Measurements from ENCODE around the gene RXRA.

RXRA gene

DNA sequence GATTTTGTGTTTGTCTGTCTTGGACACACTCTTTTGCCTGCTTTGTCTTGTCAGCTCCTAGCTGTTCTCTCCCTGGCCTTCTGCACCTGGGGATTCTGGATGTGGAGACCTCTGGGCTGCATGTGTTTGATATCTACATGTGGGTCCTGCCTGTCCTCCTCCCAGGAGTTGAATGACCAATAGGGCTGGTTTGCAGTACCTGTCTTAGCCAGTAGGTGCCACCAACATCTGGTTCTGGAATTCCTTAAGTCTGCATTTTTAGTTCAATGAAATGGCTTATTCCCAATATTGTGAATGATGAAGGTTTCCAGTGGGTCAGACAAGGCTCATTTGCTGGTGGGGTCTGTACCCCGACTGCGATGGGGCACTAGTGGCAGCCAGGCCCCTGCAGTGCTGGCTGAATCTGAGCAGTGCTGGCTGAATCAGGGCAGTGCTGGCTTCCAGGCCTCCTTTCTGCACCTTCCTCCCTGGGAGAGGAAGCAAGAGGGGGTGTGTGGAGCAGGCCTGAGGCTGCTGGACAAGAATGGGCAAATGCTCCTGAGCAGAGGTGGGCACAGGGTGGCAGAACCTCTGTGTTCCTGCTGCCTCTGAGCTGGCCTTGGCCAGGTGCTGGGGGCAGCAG, 73.3 kb downstream of the RXRA start:
- DNase-seq (ENCODE audit: low read depth in 3 of 3), result no peak

DNA sequence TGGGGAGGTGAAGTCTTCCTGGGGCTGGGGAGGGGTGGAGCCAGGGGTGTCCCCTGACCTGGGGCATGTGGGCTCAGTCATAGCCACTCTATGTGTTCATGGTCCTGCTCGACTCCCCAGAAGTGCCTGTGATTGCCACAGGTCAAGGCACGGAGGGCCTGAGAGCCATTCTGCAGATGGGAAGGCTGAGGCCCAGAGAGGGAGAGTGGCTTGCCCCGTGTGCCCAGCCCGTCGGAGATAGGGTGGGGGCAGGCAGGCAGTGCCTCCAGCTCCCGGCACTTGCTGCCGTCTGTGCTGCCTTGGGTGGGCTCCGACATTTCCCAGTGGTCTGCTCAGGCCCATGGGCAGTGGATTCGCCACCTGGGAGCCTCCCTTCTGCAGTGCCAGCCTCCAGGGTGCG, 74.0 kb downstream of the RXRA start:
- no peak for DNase-seq (ENCODE audit: low read depth in 3 of 3)

DNA sequence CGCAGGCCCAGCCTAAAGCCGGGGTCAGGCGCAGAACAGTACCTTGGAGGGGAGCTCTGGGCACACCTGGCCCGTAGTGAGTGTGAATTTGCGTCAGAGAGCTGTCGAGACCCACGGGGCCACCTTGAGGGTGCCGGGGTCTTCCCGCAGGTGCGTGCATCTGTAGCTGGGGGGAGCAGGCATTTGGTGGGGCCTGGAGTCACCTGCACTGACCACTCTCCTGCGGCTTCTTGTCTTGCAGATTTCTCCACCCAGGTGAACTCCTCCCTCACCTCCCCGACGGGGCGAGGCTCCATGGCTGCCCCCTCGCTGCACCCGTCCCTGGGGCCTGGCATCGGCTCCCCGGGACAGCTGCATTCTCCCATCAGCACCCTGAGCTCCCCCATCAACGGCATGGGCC, 75.1 kb downstream of the RXRA start:
- no peak for DNase-seq (ENCODE audit: low read depth in 3 of 3)

DNA sequence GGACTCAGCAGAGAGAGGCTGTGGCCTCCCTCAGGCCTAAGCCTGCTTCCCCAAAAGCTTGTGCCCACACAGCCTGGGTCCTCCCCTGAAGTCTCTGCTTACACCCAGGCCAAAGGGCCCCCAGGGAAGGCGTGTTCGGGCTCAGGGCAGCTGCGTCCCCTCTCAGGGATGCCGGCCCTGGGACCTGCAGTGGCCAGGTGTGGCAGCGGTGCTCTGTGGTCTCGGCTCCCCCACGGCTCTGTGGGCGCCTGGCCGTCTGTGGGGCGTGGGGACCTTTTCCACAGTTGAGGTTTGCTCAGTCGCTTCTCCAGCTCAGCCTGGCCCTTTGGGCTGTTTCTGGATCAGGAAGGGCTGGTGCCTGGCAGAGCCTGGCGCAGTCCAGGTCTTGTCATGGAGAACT, 75.9 kb downstream of the RXRA start:
- DNase-seq (ENCODE audit: low read depth in 3 of 3), result no peak

DNA sequence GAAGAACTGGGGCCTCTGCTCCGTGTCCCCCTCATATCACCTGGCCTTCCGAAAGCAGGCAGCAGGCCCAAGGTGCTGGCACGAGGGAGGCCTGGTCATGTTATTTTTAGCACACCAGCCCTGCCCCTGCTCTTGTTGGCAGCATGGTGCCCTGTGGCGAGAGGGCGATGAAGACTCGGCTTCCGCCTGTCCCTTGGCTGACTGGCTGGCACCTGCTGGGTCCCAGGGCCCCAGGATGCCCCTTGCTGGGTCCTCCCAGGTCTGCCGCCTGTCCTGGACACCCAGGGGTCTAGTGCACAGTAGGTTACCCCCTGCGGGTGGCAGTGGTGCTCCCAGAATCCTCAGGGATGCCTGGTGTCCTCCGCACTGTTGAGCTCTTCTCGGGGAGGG, 77.0 kb downstream of the RXRA start:
- DNase-seq (ENCODE audit: low read depth in 3 of 3), result no peak

DNA sequence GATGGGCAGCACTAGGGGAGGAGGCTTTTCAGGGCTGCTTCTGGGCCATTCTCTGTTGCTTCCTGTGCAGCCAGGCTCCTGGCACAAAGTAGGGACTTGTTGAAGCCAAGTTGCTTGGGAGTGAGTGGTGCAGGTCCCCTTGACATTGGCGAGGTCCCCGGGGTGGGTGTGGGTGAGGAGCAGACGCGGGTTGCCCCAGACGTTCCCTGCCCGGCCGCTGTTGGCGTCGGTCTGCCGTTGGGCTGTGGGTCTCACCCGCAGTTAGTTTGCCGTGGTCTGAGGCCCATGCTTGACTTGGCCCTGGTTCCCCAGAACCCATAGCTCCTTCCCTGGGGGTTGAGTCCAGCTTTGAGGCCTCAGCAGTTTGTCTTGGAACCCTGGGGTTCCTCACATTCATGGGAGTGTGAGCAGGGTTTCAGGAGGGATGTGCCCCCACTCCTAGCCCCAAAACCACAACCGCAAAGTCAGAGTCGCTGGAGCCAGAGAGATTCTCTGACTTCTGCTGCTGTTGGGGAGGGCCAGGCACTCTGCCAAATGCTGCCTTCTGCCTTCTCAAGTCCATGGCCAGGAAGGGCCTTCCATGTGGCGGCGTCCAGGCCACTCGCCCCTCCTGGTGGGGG, 77.5 kb downstream of the RXRA start:
- DNase-seq (ENCODE audit: low read depth in 3 of 3), result no peak

DNA sequence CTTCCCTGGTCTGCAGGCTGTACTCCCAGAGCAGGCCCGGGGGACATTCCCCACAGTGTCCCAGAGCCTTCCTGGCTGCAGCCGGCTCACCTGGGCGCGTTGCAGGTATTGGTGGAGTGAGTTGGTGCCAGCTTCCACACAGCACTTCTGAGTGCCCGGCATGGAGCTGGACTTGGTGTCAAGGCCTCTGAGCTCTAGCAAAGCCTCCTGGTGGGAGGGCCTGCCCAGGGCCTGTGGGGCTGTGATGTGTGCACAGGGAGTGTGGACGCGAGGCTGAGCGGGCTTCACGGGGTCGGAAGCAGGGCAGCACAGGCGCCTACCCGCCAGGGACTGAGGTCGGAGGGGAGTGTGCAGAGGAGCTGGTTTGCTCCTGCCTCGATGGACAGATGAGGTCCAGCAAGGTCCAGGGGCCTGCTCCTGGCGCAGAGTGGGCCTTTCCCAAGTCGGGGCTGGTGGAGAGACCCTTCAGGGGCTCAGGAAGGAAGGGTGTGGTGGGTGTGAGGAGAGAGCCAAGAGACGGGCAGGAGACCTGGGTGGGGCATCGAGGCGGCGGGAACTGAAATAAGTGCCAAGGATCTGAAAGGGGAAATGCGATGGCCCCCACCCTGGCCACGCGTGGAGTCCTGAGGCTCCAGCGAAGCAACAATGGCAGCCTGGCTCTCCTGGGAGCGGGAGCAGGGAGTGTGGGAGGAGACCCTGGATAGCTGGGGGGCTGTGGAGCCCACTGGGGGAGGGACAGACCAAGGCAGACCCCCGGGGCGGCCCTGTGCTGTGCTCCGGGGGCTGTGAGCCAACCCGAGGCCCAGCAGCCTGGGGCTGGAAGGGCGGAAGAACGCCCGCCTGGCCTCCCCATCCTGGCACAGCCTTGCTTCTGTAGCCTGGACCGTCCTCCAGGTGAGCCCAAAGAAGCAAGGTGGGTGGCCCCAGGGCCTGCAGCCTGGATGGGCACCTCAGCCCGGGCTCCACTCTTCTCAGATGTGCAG, 78.4 kb downstream of the RXRA start:
- no peak for DNase-seq (ENCODE audit: low read depth in 3 of 3)

DNA sequence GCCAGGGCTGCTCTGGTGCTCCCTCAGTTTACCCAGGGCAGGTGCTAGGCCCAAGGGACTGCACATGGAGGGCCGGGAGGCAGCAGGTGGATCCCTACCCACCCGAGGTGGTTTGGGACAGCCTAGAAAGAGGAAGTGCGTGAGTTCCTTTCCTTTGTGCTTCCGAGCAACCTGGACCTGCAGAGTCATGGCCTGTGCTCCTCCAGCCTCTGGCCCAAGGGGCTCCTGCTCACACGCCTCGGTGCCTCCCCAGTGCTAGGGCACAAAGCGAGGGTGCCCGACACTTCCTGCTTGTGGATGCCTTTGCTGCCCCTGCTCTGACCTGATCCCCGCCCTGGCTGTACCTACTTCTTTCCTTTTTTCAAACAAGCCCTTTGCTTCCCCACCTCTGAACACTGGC, 79.3 kb downstream of the RXRA start:
- no peak for DNase-seq (ENCODE audit: low read depth in 3 of 3)

DNA sequence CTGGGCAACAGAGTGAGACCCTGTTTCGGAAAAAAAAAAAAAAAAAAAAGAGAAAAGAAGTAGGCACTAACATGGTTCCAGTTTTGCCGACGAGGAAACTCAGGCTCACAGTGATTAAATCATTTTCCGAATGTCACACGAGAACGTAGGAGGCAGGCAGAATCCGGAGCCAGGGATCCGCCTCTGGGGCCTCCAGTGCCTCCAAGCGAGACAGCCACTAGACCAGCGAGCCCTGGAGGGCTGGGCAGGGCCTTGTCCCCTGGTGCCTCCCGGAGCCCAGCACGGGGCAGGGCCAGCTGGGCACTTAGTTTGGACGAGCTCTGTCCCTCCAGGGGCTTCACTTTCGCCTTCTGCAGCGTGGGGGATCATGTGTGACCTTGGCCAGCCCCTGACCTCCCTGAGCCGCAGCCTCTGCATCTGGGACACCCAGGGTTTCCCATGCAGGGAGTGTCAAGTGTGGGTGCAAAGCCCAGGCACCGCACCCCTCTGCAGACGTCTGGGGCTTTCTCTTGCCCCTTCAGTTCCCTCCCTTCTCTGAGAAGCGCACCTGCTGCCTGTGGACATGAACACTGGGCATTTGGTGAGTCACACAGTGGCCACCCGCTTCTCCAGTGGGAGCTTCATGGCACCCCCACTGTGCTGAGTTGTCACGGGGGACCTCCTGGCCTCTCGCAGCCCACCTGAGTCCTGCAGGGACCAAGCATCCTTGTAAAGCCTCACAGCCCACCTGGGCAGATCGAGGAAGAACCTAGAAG, 80.3 kb downstream of the RXRA start:
- DNase-seq (ENCODE audit: low read depth in 3 of 3), result no peak

DNA sequence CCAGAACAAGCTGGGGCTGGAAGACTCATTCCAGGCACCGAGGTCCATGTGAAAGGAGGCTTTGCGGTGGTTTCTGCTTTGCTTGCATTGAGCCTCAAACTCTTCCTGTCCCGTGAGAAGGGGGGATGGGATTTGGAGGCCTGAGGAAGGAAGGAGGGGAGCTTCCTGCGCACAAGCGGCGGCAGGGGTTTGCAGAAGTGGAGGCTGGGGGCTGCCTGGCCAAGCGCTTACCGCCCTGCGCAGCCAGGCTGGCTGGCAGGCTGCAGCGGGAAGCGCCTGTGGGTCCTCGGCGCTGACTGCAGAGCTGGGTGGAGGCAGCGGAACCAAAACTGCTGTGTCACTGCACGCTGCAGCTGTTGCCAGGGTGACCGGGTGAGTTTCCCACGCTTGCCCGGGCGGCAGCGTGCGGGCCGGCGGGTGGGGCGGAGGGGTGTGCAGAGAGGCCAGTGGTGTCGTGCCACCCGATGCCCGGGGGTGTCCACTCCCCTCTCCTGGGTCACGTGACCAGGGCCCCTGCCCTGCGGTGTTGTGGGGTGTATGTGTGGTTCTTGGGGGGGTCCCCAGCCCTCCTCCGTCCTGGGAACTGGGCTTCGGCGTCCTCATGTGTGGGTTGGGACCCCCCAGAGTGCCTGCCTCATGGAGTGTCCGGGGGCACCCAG, 81.0 kb downstream of the RXRA start:
- DNase-seq (ENCODE audit: low read depth in 3 of 3), result peak; percentile 54 to 68 (median 58)

DNA sequence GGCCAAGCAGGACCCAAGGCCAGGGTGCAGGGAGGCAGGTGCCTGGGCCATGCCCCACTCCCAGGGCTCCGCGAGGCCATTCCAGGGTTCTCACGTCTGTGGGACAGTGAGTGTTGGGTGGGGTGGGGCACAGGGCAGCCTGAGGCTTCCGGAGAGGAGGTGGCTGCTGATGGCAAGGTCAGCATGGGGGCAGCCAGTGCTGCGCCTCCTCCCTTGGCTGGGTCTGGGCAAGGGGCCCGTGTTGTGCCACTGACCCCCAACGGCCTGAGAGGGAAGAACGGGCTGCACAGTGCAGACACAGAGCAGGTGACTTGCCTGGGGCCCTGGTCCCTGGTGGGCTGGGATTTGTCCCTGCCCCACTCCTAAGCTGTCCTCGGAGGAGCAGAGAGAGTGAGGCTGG, 82.1 kb downstream of the RXRA start:
- no peak for DNase-seq (ENCODE audit: low read depth in 3 of 3)

DNA sequence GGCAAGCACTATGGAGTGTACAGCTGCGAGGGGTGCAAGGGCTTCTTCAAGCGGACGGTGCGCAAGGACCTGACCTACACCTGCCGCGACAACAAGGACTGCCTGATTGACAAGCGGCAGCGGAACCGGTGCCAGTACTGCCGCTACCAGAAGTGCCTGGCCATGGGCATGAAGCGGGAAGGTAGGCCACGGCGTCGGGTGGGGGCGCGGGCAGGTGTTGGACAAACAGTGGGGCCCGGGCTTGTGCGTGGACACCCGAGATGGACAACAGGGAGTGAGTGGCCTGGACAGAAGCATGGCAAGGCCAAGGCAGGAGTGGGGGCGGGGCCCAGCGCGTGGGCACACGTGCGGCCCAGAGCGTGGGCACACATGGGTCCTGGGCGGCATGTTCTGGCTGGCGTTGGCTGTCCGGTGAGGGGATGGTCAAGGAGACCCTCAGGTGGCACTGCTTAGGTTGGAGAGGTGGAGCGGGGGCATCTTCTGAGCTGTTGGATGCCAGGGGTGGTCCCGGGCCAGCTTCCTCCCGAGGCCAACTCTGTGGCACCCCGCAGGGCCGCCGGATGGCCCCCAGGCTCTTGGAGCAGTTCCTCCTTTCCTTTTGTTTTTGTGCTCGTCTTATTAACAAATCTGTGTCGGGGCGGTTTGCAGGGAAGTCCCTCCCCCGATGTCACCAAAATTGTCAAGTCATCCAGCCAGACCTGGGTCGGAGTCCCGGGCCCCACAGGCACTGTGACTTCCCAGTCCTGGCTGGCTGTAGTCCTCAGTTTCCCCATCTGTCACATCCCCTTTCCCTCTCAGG, 82.9 kb downstream of the RXRA start:
- DNase-seq (ENCODE audit: low read depth in 3 of 3), result no peak

DNA sequence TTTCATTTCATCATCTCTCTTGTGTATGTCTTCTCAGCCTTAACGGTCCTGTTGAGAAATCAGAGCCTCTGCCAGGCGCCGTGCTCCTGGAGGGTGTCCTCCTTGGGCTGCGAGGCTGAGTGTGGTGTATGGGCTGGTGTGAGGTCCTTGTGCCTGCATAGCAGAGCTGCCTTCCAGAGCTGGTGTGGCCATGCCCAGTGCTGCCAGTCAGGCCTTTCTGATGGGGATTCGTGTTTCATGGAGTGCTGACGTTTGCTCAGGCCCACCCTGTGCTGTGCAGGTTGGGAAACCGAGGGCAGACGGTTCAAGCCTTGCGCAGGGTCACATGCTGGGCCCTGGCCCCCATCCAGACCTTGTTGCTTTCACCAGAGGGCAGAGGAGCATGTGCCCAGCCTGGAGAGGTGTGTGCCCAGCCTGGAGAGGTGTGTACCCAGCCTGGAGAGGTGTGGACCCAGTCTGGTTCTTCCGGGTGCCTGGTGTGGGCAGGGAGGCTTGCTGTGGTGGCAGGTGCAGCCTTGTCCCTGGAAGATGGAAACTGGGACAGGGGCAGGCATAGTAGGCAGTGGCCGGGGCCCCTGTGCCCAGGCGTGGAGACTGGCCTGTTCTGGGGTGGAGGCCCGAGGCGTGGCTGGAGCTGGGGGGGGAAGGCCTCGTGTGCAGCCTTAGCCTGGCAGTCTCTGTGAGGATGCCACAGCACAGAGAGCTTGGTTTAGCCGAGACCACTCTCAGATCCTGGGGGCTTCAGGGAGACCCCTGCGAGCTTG, 84.0 kb downstream of the RXRA start:
- no peak for DNase-seq (ENCODE audit: low read depth in 3 of 3)

DNA sequence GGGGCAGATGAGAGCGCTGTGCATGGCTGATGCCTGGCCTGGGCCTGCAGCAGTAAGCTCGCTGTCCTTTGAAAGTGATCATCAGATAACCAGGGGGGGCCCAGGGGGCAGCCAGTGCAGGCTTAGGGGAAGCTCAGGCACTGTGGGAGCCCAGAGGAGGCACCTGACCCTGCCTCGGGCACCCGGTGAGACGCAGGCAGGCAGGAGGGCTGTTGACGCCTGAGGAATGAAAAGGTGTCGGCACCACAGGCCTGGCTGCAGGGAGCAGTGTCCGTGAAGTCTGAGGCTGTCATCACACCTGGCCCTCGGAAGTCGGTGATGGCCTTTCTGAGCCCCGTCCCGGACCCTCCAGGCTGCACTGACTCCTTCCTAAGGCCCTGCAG, 84.6 kb downstream of the RXRA start:
- no peak for DNase-seq (ENCODE audit: low read depth in 3 of 3)

DNA sequence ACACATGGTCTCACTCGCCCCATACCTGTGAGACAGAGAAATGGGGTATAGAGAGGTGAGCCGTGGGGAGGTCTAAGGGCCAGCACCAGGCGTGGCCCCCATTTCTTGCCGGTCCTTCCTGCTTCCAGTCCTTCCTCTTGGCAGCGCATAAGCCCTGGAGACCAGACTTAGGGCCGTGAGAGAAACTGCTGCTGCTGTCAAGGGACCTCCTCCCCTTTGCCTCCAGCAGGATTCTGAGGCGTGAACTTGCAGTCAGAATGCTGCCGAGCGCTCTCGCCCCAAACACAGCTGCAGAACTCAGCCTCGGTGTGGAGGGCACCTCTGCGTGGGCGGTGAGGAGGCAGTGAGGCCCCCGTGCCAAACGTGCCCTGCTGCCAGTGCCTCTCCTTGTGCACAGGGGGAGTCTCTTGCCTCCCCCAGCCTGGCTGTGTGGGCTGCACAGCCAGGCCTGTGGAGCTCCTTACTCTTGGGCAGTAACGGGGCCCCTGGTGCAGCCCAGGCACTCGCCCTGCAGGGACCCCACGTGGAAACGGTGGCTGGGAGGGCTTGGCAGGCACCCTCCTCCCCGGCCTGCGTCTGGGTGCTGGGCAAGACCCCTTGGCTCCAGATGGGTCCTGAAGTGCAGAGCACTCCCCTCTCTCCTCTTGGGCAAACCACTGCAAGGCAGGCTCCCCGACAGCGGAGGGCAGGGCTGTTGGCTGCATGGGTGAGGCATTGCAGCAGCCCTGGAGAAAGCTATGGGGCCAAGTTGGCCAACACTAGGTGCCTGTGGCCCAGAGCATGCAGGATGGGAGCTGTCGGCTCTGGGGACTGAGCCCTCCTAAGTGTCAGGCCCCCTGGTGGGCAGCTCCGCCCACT, 85.4 kb downstream of the RXRA start:
- no peak for DNase-seq (ENCODE audit: low read depth in 3 of 3)

DNA sequence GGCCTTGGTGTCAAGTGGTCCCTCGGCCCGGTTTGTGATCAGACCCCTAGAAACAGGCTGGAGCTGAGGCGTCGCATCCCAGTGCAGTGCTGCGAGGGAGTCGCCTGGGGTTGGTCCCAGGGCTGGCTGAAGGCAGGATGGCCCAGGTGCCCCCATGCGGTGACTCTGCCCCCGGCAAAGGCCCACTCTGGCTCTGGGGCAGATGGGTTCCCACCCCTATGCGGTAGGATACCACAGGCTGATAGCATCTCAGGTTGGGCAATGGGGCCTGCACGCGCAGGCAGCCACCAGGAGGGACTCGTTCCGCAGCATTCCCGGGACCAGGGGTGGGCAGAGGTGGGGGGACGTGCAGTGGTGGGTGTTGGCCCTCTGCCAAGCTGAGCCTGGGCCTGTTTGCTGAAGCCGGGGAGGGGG, 86.0 kb downstream of the RXRA start:
- no peak for DNase-seq (ENCODE audit: low read depth in 3 of 3)

DNA sequence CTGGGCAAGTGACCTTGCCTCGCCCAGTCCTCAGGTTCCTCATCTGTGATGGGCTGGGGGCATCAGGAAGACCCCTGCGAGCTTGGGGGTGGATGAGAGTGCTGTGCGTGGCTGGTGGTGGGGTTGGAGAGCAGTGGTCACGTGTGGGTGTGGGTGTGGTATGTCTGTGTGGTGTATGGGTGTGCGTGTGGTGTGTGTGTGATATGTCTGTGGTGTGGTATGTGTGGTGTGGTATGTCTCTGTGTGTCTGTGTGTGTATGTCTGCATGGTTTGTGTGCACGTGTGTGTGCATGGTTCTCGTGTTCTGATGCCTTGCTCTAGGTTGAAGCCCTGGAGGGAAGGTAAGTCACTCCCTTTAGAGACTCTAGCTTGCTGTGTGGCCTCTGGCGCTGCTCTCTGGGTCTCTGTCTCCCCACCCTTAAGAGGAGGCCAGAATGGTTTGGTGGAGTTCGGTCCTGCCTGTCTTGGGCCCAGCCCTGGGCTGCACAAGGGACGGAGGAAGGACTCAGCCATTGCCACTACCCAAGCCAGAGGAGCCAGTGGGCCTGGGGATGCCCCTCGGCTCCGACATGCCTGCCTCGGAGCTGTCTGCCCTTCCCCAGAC, 87.0 kb downstream of the RXRA start:
- DNase-seq (ENCODE audit: low read depth in 3 of 3), result no peak

DNA sequence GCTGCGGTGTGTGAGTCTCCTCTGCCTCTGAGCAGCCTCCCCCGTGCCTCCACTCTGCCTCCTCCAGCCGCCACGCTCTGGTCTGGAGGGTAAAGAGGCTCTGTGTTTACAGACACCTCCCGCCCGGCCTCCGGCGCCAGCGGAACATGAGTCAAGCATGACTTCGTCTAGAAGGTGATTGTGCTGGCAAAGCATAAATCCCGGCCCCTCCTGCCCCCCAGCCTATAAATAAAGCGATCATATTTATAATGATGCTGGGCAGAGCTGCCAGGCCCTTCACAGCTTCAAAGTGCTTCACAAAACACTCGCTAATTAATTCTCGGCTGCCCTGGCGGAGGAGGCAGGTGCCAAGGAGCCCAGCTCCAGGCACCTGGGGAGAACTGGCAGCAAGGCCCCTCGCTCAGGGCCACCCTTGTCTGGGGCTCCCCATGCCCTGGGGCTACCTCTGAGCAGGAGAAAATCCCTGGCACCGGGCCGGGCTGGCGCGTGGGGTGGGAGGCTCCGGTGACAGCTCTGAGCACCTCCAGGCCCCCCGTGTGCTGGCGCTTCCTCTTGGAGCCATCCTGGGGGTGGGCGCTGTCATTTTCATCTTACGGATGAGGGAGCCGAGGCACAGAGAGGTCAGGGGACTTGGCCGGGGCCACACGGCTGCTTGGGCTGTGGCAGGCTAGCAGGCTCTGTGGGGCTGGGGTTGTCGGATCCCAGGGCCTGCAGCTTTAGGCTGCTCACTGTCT, 87.8 kb downstream of the RXRA start:
- DNase-seq (ENCODE audit: low read depth in 3 of 3), result no peak
